Esophagus squamous epithelium (tissue), 5 donors: ENCODE measurements around the gene DYNC1I1. TPM values are rescaled to one million over a fixed set of nuclear protein-coding genes. Genes with fewer than 3 reads are reported as not detected.

Experiments used
- DNase-seq: peaks from one replicate; lab custom pipeline; 2025; lab: John Stamatoyannopoulos, UW
- H3K27ac ChIP-seq, 4 donors: fragments of 200-600 bp; sonication (generic); one replicate each; pipeline ENCODE4 v1.5.1; 2016 to 2019; ENCODE audit warnings: mild to moderate bottlenecking in 1 of 4
- H3K27me3 ChIP-seq, 4 donors: fragments of 200-600 bp; sonication (generic); 1 replicate in 3 of 4; 2 replicates in 1 of 4; pipeline versions ENCODE4 v1.5.1 to v1.6.0; 2017 to 2021; ENCODE audit warnings: antibody characterized with exemption in 1 of 4
- H3K36me3 ChIP-seq, 3 donors: fragments of 200-600 bp; sonication (generic); one replicate each; pipeline ENCODE4 v1.5.1; 2016 to 2019
- H3K4me1 ChIP-seq, 3 donors: fragments of 200-600 bp; sonication (generic); one replicate each; pipeline ENCODE4 v1.5.1; 2017 to 2019
- H3K4me3 ChIP-seq, 4 donors: fragments of 200-600 bp; sonication (generic); 1 replicate in 3 of 4; 2 replicates in 1 of 4; pipeline ENCODE4 v1.5.1; 2016 to 2019; ENCODE audit warnings: mild to moderate bottlenecking in 2 of 4, moderate library complexity in 1 of 4
- H3K9me3 ChIP-seq, 3 donors: fragments of 200-600 bp; sonication (generic); one replicate each; pipeline ENCODE4 v1.5.1; 2016 to 2019
- CTCF ChIP-seq, 6 experiments: fragments of 450-650 bp in 4 of 6; fragments of 200-600 bp in 2 of 6; sonication (generic) in 2 of 6; IDR thresholded peaks; one replicate each; pipeline ENCODE4 v1.5.1; 2016 to 2019; ENCODE audit warnings: antibody characterized with exemption in 6 of 6, mild to moderate bottlenecking in 4 of 6, moderate library complexity in 4 of 6
- POLR2A ChIP-seq, 4 donors: fragments of 450-650 bp; IDR thresholded peaks; one replicate each; pipeline ENCODE4 v1.6.1; 2017; ENCODE audit warnings: antibody characterized with exemption in 4 of 4, mild to moderate bottlenecking in 4 of 4, moderate library complexity in 3 of 4
- whole genome bisulfite sequencing, 2 donors: methylation state at CpG; one replicate each; pipeline ENCODE4 v1.1.5; 2018; 5-methylcytosine and 5-hydroxymethylcytosine counted together
- intact Hi-C: fragments of 100-400 bp; cut with DNase I; formaldehyde crosslinking; loops from one replicate; pipeline ENCODE4 v1.15.0; 2022
- total RNA-seq, 4 donors: library from RNA; depleted of rRNA; stranded (reverse); fragments of >200 nt; gene quantifications; one replicate each; pipeline ENCODE4 v1.1.0, GENCODE V29; 2016
- donor health status: DM: yes; HTN: yes; CAD: no.

DYNC1I1 gene
- total RNA-seq, 4 donors from 2014 or later = 2.0 to 8.0 (median 2.4) TPM

GRCh38 chr7:96118449-96119001, 346.2 kb downstream of the DYNC1I1 start:
- WGBS, 2 donors = 88 to 96% methylated on average over 10 to 13 of the region's 13 CpGs
- DNase-seq = no peak
- TF ChIP-seq POLR2A (IDR thresholded peaks at IDR 0.05) (no peak), CTCF (IDR thresholded peaks at IDR 0.05) (no peak)
- Histone ChIP-seq H3K27ac (no peak overlapping the region), H3K27me3 (no peaks in the 10 kb centered on the region), H3K36me3 (peaks cover 0 to 30% (median 0%) of the 10 kb centered on the region in 3 donors), H3K4me1 (no peaks in the 10 kb centered on the region), H3K9me3 (no peaks in the 10 kb centered on the region), H3K4me3 (no peak overlapping the region)
- intact Hi-C loops = no loop called here

DNA sequence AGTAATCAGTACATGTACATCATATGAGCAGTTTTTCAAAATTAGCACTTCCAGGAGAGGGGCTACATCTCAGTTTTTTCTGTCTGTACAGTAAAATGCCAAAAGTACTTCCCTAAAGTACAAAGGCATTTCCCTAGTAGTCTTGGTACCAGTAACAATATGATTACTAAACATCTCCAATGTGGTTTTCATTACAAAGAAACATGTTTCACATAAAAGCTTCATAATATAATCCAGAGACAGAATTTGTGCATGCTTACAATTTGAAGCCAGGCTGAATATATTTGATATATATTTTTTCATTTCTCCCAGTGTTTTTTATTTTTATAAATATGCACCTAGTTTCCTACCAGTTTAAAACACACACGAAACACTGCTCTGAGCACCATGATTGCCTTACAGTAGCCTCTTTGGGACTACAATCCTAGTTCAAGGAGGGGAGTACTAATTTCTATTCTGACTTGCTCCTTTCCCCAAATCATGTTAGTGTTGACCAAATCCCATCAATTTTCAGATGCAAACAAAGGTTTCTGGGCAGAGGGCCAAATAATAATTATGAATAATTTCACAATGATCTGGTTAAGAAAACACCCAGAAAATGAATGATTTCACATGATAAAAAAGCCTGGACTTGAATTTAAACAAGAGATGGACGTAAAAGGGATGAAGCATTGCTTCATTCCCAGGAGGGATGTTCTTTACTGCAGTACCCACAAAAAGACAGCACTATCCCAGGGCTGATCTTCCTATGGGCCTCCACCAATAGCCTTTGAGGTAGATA, 348.3 kb downstream of the DYNC1I1 start:
- 57 to 60% methylated on average over 2 of the region's 2 CpGs for WGBS, 2 donors
- H3K27ac ChIP-seq = no peak overlapping the region
- H3K27me3 ChIP-seq = no peaks in the 10 kb centered on the region
- H3K9me3 ChIP-seq = no peaks in the 10 kb centered on the region
- peaks cover 0 to 34% (median 0%) of the 10 kb centered on the region in 3 donors for H3K36me3 ChIP-seq
- H3K4me3 ChIP-seq = no peak overlapping the region
- no peak for TF ChIP-seq POLR2A (IDR thresholded peaks at IDR 0.05)
- TF ChIP-seq CTCF (IDR thresholded peaks at IDR 0.05) = no peak
- H3K4me1 ChIP-seq = no peaks in the 10 kb centered on the region
- no peak for DNase-seq
- intact Hi-C loops = no loop called here

DNA sequence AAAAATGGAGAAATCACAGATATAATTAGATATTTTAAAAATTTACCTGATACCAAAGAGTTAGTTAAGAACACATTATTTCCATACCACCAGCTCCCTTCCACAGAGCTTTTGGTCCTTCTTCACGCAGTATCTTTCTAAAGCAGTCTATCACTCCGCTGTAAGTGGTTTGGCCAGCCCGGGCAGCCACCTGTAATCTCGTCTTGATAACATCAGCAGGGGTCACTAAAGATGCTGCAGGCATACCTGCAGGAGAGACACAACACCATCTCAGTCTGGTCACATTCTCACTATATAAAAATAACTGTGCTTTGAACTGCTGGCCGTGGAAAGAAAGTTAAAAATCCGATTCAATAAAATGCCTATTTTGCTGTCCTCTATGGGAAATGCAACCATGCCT, 349.4 kb downstream of the DYNC1I1 start:
- TF ChIP-seq CTCF (IDR thresholded peaks at IDR 0.05) (no peak), POLR2A (IDR thresholded peaks at IDR 0.05) (no peak)
- Histone ChIP-seq H3K27me3 (no peaks in the 10 kb centered on the region), H3K4me1 (no peaks in the 10 kb centered on the region), H3K9me3 (no peaks in the 10 kb centered on the region), H3K36me3 (peaks cover 0 to 38% (median 0%) of the 10 kb centered on the region in 3 donors), H3K27ac (no peak overlapping the region), H3K4me3 (no peak overlapping the region)
- intact Hi-C loops = no loop called here
- DNase-seq = no peak
- 94 to 96% methylated on average over 6 of the region's 6 CpGs for WGBS, 2 donors

GRCh38 chr7:96122746-96123145, 350.4 kb downstream of the DYNC1I1 start:
- H3K4me3 ChIP-seq = no peak overlapping the region
- peaks cover 0 to 38% (median 0%) of the 10 kb centered on the region in 3 donors for H3K36me3 ChIP-seq
- no peaks in the 10 kb centered on the region for H3K9me3 ChIP-seq
- WGBS, 2 donors = 87 to 91% methylated on average over 2 of the region's 2 CpGs
- no peaks in the 10 kb centered on the region for H3K4me1 ChIP-seq
- no peak for TF ChIP-seq POLR2A (IDR thresholded peaks at IDR 0.05)
- TF ChIP-seq CTCF (IDR thresholded peaks at IDR 0.05) = no peak
- no peak overlapping the region for H3K27ac ChIP-seq
- DNase-seq = no peak
- intact Hi-C loops = no loop called here
- no peaks in the 10 kb centered on the region for H3K27me3 ChIP-seq

- DNase-seq = no peak
- H3K4me1 ChIP-seq = no peaks in the 10 kb centered on the region
- no peak overlapping the region for H3K27ac ChIP-seq
- no peak for TF ChIP-seq POLR2A (IDR thresholded peaks at IDR 0.05)
- no peak for TF ChIP-seq CTCF (IDR thresholded peaks at IDR 0.05)
- H3K9me3 ChIP-seq = no peaks in the 10 kb centered on the region
- H3K36me3 ChIP-seq = peaks cover 0 to 49% (median 0%) of the 10 kb centered on the region in 3 donors
- H3K27me3 ChIP-seq = no peaks in the 10 kb centered on the region
- intact Hi-C loops = no loop called here
- H3K4me3 ChIP-seq = no peak overlapping the region
These were observed 354.0 kb downstream of the DYNC1I1 start for GRCh38 chr7:96126382-96126781.
